GM23338 (cell line): Measurements from ENCODE around the gene SGSM1. TPM values are rescaled to one million over a fixed set of nuclear protein-coding genes. Genes with fewer than 3 reads are reported as not detected.

Experiments
- ATAC-seq: fragments of 200-7000 bp; cut with Tn5 transposase; 3 replicates; pipeline ENCODE4 v1.9.1; 2020
- DNase-seq: peaks from one replicate; pipeline ENCODE4 v3.0.0-alpha.2; 2015; ENCODE audit warnings: low spot score
- H2AFZ ChIP-seq: fragments of 200-600 bp; sonication (generic); 2 replicates; pipeline ENCODE4 v1.8.0; 2016; ENCODE audit warnings: antibody characterized with exemption, mild to moderate bottlenecking, moderate library complexity
- H3F3A ChIP-seq: fragments of 200-600 bp; sonication (generic); replicated peaks from 2 replicates; pipeline ENCODE4 v1.8.0; 2017; ENCODE audit warnings: antibody characterized with exemption, mixed run types, low read depth
- H3K27ac ChIP-seq: fragments of 200-600 bp; sonication (generic); 2 replicates; pipeline ENCODE4 v1.6.1; 2016; ENCODE audit warnings: low read depth
- H3K27me3 ChIP-seq: fragments of 200-600 bp; sonication (generic); 2 replicates; pipeline ENCODE4 v1.8.0; 2016; ENCODE audit warnings: mild to moderate bottlenecking, mixed run types, moderate library complexity; ENCODE audit not compliant: insufficient read depth
- H3K36me3 ChIP-seq: fragments of 200-600 bp; sonication (generic); 2 replicates; pipeline ENCODE4 v1.8.0; 2016; ENCODE audit warnings: mild to moderate bottlenecking; ENCODE audit not compliant: insufficient read depth
- H3K4me1 ChIP-seq: fragments of 200-600 bp; sonication (generic); 2 replicates; pipeline ENCODE4 v1.8.0; 2016; ENCODE audit warnings: mild to moderate bottlenecking, moderate library complexity; ENCODE audit not compliant: insufficient read depth
- H3K4me2 ChIP-seq: fragments of 200-600 bp; sonication (generic); 2 replicates; pipeline ENCODE4 v1.7.1; 2017; ENCODE audit warnings: mixed run types
- H3K4me3 ChIP-seq: fragments of 200-600 bp; sonication (generic); 2 replicates; pipeline ENCODE4 v1.6.1; 2016; ENCODE audit warnings: mixed run types
- H3K79me2 ChIP-seq: fragments of 200-600 bp; sonication (generic); replicated peaks from 2 replicates; pipeline ENCODE4 v1.8.0; 2017; ENCODE audit warnings: mild to moderate bottlenecking; ENCODE audit not compliant: insufficient read depth
- H3K9me2 ChIP-seq: fragments of 200-600 bp; sonication (generic); 2 replicates; pipeline ENCODE4 v1.8.0; 2017; ENCODE audit not compliant: insufficient read depth
- H4K20me1 ChIP-seq: fragments of 200-600 bp; sonication (generic); replicated peaks from 2 replicates; pipeline ENCODE4 v1.8.0; 2017; ENCODE audit warnings: mild to moderate bottlenecking; ENCODE audit not compliant: insufficient read depth
- H3K27ac Mint-ChIP-seq: 2 replicates; pipeline ENCODE4 v1.8.0; 2020; ENCODE audit warnings: inconsistent platforms, mild to moderate bottlenecking, moderate library complexity, mixed read lengths
- H3K27me3 Mint-ChIP-seq: 3 replicates; pipeline ENCODE4 v1.8.0; 2022; ENCODE audit warnings: low read depth, mild to moderate bottlenecking, moderate library complexity, mixed read lengths, inconsistent platforms; ENCODE audit not compliant: insufficient read depth, poor library complexity
- H3K36me3 Mint-ChIP-seq: 3 replicates; pipeline ENCODE4 v1.8.0; 2021; ENCODE audit warnings: low read depth, mild to moderate bottlenecking, inconsistent platforms, moderate library complexity, mixed read lengths
- H3K4me1 Mint-ChIP-seq: 3 replicates; pipeline ENCODE4 v1.8.0; 2020; ENCODE audit warnings: mild to moderate bottlenecking, inconsistent platforms, mixed read lengths
- H3K4me3 Mint-ChIP-seq: 3 replicates; pipeline ENCODE4 v1.8.0; 2021; ENCODE audit warnings: moderate library complexity, mild to moderate bottlenecking, inconsistent platforms, mixed read lengths
- H3K9me3 Mint-ChIP-seq: 3 replicates; pipeline ENCODE4 v1.8.0; 2020; ENCODE audit warnings: moderate library complexity, mild to moderate bottlenecking, inconsistent platforms, mixed read lengths
- CREB1 ChIP-seq: fragments of 250-450 bp; sonication (Bioruptor Pico); IDR thresholded peaks from 2 replicates; pipeline ENCODE4 v1.5.0; 2020; ENCODE audit warnings: low read depth, mild to moderate bottlenecking, moderate library complexity
- EZH2 ChIP-seq: fragments of 200-600 bp; sonication (generic); IDR thresholded peaks from one replicate; pipeline ENCODE4 v1.8.0; 2017; ENCODE audit warnings: antibody characterized with exemption, mild to moderate bottlenecking, low read depth; ENCODE audit not compliant: unreplicated experiment
- EZH2phosphoT487 ChIP-seq: fragments of 200-600 bp; sonication (generic); IDR thresholded peaks from one replicate; pipeline ENCODE4 v1.8.1; 2018; ENCODE audit warnings: antibody characterized with exemption; ENCODE audit not compliant: unreplicated experiment
- JUNB ChIP-seq: IDR thresholded peaks from one replicate; pipeline ENCODE4 v1.6.1; 2016; ENCODE audit warnings: antibody characterized with exemption; ENCODE audit not compliant: unreplicated experiment
- NANOG ChIP-seq: IDR thresholded peaks from 2 replicates; pipeline ENCODE4 v1.6.1; 2016; ENCODE audit warnings: antibody characterized with exemption, borderline replicate concordance
- POLR2AphosphoS5 ChIP-seq: IDR thresholded peaks from 2 replicates; pipeline ENCODE4 v1.6.1; 2016; ENCODE audit warnings: antibody characterized with exemption, low read depth
- STAT1 ChIP-seq: IDR thresholded peaks from one replicate; pipeline ENCODE4 v1.6.1; 2016; ENCODE audit warnings: antibody characterized with exemption; ENCODE audit not compliant: unreplicated experiment
- ZNF114 ChIP-seq: fragments of 250-450 bp; sonication (Bioruptor Pico); IDR thresholded peaks from 2 replicates; pipeline ENCODE4 v1.5.0; 2020; ENCODE audit warnings: mild to moderate bottlenecking, moderate library complexity
- ZNF331 ChIP-seq: fragments of 250-450 bp; sonication (Bioruptor Pico); IDR thresholded peaks from 2 replicates; pipeline ENCODE4 v1.5.0; 2020; ENCODE audit warnings: low read depth, mild to moderate bottlenecking, moderate library complexity
- polyA plus RNA-seq: library from polyadenylated mRNA; unstranded; fragments of >200 nt; fragmentation: Nextera tagmentation; extraction: Ambion mirVana; gene quantifications from 2 replicates; pipeline ENCODE4 v1.2.1, GENCODE V29; 2016
- total RNA-seq: library from RNA; depleted of rRNA; stranded (reverse); fragments of >200 nt; shearing (Covaris generic); gene quantifications from 2 replicates; pipeline ENCODE4 v1.2.3, GENCODE V29; 2014
- TF ChIP-seq, protein P1 (sequence below), 2 experiments: fragments of 200-600 bp in 1 of 2; sonication (generic) in 1 of 2; conservative IDR thresholded peaks; 2 replicates each; pipeline versions ENCODE4 v1.5.1 to v1.6.1; 2016 to 2017; ENCODE audit warnings: antibody characterized with exemption in 2 of 2, low read depth in 2 of 2, mild to moderate bottlenecking in 2 of 2, moderate library complexity in 1 of 2
- TF ChIP-seq, protein P2 (sequence below): IDR thresholded peaks from one replicate; pipeline ENCODE4 v1.6.1; 2018; ENCODE audit warnings: antibody characterized with exemption; ENCODE audit not compliant: unreplicated experiment
- TF ChIP-seq, protein P3 (sequence below): IDR thresholded peaks from 2 replicates; pipeline ENCODE4 v1.6.1; 2016; ENCODE audit warnings: antibody characterized with exemption

Gene SGSM1
- total and polyA plus RNA-seq, 2 experiments from 2014 or later: 4.7 to 5.4 TPM

DNA sequence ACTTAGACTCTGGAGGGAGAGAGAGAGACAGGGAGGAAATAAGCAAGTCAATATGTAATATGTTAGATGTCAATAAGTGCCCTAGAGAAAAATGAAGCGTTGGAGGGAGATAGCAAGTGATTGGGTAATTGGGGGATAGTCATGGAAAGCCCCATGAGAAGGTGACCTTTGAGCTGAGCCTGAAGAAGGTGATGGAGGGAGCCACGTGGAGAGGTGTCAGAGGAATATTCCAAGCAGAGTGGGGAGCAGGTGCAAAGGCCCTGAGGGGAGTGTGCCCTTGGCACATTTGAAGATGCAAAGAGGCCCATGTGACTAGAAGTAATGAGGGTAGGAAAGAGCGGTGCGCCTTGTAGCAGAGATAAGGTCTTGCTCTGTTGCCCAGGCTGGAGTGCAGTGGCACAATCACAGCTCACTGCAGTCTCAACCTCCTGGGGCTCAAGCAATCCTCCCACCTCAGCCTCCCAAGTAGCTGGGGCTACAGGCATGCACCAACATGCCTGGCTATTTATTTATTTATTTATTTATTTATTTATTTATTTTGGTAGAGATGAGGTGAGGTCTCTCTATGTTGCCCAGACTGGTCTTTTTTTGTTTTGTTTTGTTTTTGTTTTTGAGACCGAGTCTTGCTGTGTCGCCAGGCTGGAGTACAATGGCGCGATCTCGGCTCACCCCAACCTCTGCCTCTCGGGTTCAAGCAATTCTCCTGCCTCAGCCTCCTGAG, 138.4 kb downstream of the SGSM1 start:
- no peak for TF ChIP-seq POLR2AphosphoS5
- no peak for TF ChIP-seq EZH2phosphoT487
- no peak for TF ChIP-seq JUNB
- TF ChIP-seq EZH2: no peak
- no peak for TF ChIP-seq CREB1
- TF ChIP-seq ZNF331 (CRISPR knock-in tag): no peak
- TF ChIP-seq, protein P1, sequence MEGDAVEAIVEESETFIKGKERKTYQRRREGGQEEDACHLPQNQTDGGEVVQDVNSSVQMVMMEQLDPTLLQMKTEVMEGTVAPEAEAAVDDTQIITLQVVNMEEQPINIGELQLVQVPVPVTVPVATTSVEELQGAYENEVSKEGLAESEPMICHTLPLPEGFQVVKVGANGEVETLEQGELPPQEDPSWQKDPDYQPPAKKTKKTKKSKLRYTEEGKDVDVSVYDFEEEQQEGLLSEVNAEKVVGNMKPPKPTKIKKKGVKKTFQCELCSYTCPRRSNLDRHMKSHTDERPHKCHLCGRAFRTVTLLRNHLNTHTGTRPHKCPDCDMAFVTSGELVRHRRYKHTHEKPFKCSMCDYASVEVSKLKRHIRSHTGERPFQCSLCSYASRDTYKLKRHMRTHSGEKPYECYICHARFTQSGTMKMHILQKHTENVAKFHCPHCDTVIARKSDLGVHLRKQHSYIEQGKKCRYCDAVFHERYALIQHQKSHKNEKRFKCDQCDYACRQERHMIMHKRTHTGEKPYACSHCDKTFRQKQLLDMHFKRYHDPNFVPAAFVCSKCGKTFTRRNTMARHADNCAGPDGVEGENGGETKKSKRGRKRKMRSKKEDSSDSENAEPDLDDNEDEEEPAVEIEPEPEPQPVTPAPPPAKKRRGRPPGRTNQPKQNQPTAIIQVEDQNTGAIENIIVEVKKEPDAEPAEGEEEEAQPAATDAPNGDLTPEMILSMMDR (conservative IDR thresholded peaks at IDR 0.05; ENCODE audit: low read depth in 2 of 2): no peak
- no peak overlapping the region for H3K4me3 ChIP-seq
- no peaks in the 10 kb centered on the region for H4K20me1 ChIP-seq
- H3K27ac ChIP-seq: no peak overlapping the region
- no peak for ATAC-seq
- no peak overlapping the region for H3K4me2 ChIP-seq
- Mint-ChIP-seq H3K4me3 (no peak overlapping the region), H3K27me3 (peaks cover 5% of the 10 kb centered on the region), H3K9me3 (no peaks in the 10 kb centered on the region), H3K36me3 (no peaks in the 10 kb centered on the region), H3K4me1 (peaks cover 17% of the 10 kb centered on the region), H3K27ac (no peak overlapping the region)
- no peaks in the 10 kb centered on the region for H3K27me3 ChIP-seq
- no peaks in the 10 kb centered on the region for H3K36me3 ChIP-seq
- H2AFZ ChIP-seq: no peak overlapping the region
- no peak for DNase-seq
- H3K4me1 ChIP-seq: peaks cover 13% of the 10 kb centered on the region; the same call in 1 of the 2 replicates
- H3F3A ChIP-seq: peaks cover under 1% of the 10 kb centered on the region; the same call in 1 of the 2 replicates
- no peaks in the 10 kb centered on the region for H3K79me2 ChIP-seq
- no peaks in the 10 kb centered on the region for H3K9me2 ChIP-seq

DNA sequence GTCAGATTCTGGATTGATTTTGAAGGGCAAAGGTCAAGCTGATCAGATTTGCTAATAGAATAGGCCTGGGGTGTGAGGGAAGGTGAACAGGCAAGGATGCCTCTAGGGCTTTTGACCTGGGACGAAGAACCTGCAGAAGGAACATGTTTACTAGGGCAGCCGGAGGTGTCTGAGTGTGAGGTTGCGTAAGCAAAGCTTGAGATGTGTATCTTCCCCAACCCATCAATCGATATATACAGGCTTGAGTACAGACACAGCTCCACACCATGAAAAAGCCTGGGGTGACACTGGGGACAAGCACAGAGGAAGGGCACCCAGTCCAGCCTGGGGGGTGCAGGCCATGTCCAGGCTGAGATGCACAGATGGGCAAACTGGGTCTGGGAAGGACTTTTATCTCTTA, 139.4 kb downstream of the SGSM1 start:
- Histone ChIP-seq H3K27ac (no peak overlapping the region), H3F3A (peaks cover 3% of the 10 kb centered on the region; the same call in 1 of the 2 replicates), H3K4me3 (no peak overlapping the region), H3K4me1 (peaks cover 18% of the 10 kb centered on the region; the same call in 1 of the 2 replicates), H3K79me2 (no peaks in the 10 kb centered on the region), H2AFZ (no peak overlapping the region), H3K36me3 (no peaks in the 10 kb centered on the region), H3K9me2 (no peaks in the 10 kb centered on the region), H3K27me3 (no peaks in the 10 kb centered on the region), H4K20me1 (no peaks in the 10 kb centered on the region), H3K4me2 (no peak overlapping the region)
- Mint-ChIP-seq H3K4me1 (peaks cover 26% of the 10 kb centered on the region), H3K27ac (no peak overlapping the region), H3K9me3 (no peaks in the 10 kb centered on the region), H3K4me3 (no peak overlapping the region), H3K27me3 (peaks cover 5% of the 10 kb centered on the region), H3K36me3 (no peaks in the 10 kb centered on the region)
- no peak for ATAC-seq
- no peak for TF ChIP-seq CREB1
- no peak for DNase-seq

DNA sequence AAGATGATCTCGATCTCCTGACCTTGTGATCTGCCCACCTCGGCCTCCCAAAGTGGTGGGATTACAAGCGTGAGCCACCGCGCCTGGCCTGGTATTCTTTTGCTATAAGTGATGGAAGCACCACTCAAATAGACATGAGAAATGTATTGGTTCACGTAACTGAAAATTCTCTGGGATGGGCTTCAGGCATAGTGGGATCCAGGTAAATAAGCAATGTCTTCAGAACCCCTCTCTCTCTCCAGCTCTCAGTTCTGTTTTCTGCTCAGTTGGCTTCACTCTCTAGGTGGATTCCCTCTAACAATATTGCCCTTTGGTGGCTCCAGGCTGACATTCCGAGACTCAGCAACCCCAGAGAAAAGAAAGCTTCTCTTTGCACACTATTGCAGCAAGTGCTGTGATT, 141.4 kb downstream of the SGSM1 start:
- H3K27ac ChIP-seq: peak overlapping the region; percentile 68; the same call in 1 of the 2 replicates
- no peaks in the 10 kb centered on the region for H3K9me3 Mint-ChIP-seq
- H3F3A ChIP-seq: peaks cover 3% of the 10 kb centered on the region; the same call in 1 of the 2 replicates
- no peak overlapping the region for H3K4me3 Mint-ChIP-seq
- no peaks in the 10 kb centered on the region for H3K36me3 ChIP-seq
- H3K27me3 ChIP-seq: no peaks in the 10 kb centered on the region
- peaks cover 34% of the 10 kb centered on the region for H3K4me1 Mint-ChIP-seq
- H3K4me2 ChIP-seq: peak overlapping the region; percentile 49; the same call in 1 of the 2 replicates
- H3K27ac Mint-ChIP-seq: no peak overlapping the region
- H3K4me1 ChIP-seq: peaks cover 18% of the 10 kb centered on the region; the same call in 1 of the 2 replicates
- H3K9me2 ChIP-seq: no peaks in the 10 kb centered on the region
- H3K36me3 Mint-ChIP-seq: no peaks in the 10 kb centered on the region
- no peaks in the 10 kb centered on the region for H4K20me1 ChIP-seq
- peaks cover 10% of the 10 kb centered on the region for H3K27me3 Mint-ChIP-seq
- no peak overlapping the region for H3K4me3 ChIP-seq
- no peaks in the 10 kb centered on the region for H3K79me2 ChIP-seq
- H2AFZ ChIP-seq: peak overlapping the region; percentile 34
- ATAC-seq (no peak), DNase-seq (no peak)
- TF ChIP-seq STAT1: no peak
- TF ChIP-seq, protein P2, sequence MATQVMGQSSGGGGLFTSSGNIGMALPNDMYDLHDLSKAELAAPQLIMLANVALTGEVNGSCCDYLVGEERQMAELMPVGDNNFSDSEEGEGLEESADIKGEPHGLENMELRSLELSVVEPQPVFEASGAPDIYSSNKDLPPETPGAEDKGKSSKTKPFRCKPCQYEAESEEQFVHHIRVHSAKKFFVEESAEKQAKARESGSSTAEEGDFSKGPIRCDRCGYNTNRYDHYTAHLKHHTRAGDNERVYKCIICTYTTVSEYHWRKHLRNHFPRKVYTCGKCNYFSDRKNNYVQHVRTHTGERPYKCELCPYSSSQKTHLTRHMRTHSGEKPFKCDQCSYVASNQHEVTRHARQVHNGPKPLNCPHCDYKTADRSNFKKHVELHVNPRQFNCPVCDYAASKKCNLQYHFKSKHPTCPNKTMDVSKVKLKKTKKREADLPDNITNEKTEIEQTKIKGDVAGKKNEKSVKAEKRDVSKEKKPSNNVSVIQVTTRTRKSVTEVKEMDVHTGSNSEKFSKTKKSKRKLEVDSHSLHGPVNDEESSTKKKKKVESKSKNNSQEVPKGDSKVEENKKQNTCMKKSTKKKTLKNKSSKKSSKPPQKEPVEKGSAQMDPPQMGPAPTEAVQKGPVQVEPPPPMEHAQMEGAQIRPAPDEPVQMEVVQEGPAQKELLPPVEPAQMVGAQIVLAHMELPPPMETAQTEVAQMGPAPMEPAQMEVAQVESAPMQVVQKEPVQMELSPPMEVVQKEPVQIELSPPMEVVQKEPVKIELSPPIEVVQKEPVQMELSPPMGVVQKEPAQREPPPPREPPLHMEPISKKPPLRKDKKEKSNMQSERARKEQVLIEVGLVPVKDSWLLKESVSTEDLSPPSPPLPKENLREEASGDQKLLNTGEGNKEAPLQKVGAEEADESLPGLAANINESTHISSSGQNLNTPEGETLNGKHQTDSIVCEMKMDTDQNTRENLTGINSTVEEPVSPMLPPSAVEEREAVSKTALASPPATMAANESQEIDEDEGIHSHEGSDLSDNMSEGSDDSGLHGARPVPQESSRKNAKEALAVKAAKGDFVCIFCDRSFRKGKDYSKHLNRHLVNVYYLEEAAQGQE: no peak
- TF ChIP-seq, protein P3, sequence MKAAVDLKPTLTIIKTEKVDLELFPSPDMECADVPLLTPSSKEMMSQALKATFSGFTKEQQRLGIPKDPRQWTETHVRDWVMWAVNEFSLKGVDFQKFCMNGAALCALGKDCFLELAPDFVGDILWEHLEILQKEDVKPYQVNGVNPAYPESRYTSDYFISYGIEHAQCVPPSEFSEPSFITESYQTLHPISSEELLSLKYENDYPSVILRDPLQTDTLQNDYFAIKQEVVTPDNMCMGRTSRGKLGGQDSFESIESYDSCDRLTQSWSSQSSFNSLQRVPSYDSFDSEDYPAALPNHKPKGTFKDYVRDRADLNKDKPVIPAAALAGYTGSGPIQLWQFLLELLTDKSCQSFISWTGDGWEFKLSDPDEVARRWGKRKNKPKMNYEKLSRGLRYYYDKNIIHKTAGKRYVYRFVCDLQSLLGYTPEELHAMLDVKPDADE: no peak
- TF ChIP-seq POLR2AphosphoS5: no peak
- no peak for TF ChIP-seq ZNF331 (CRISPR knock-in tag)
- TF ChIP-seq ZNF114 (CRISPR knock-in tag): no peak
- TF ChIP-seq NANOG: no peak
- TF ChIP-seq EZH2phosphoT487: no peak
- TF ChIP-seq JUNB: no peak
- TF ChIP-seq CREB1: no peak
- no peak for TF ChIP-seq EZH2
